ENCODE results near the gene EXD1. TPM values are rescaled to one million over a fixed set of nuclear protein-coding genes. Genes with fewer than 3 reads are reported as not detected.

The EXD1 gene
- total RNA-seq, 1 experiment from 2014 or later, result 0.26 TPM

DNA sequence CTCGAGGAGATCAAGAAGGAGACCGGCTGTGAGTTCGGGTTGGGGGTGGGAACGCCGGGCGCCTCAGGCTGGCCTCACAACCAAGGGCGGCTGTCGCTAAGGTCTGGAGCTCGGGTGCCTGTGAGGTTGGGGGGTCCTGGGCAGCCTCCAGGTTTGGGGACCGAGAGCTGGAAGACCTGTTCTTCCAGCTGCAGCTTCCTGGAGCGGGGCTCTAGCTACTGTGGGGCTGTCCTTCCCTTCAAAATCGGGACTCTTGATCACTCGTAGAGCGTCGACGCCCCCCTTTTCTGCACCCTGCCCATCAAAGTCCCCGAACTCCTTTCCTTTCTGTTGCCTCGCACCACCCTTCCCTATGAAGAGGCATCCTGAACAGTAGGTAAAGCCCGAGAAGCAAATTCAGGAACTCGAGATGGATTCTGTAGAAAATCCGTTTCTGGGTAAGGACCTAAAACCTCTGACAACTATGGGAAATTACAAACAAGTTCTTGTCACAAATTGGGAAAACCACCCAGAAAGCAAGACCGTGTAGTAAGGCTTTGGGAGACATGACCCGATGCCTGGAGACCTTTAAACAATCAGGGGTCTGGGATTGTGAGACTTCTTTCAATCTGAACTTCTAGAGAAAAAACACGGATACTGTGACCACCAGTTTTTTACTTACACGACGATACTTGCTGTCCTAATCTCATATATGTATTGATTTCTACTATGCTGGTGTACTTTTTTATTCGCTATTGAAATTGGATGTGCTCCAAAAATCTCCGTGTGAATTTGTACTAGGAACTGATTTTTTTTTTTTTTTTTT, 1.1 kb upstream of the EXD1 start:
- Mint-ChIP-seq H3K4me1 (peaks cover 12% of the 10 kb centered on the region), H3K4me3 (peak overlapping the region; percentile 86), H3K27ac (peak overlapping the region; percentile 85), H3K27me3 (ENCODE audit: low read depth) (peaks cover 22% of the 10 kb centered on the region), H3K36me3 (no peaks in the 10 kb centered on the region), H3K9me3 (no peaks in the 10 kb centered on the region)
- no peak for TF ChIP-seq GABPB1 (CRISPR knock-in tag; IDR thresholded peaks at IDR 0.05)
- TF ChIP-seq JUN (CRISPR knock-in tag; IDR thresholded peaks at IDR 0.05), result no peak
- TF ChIP-seq, protein P1, sequence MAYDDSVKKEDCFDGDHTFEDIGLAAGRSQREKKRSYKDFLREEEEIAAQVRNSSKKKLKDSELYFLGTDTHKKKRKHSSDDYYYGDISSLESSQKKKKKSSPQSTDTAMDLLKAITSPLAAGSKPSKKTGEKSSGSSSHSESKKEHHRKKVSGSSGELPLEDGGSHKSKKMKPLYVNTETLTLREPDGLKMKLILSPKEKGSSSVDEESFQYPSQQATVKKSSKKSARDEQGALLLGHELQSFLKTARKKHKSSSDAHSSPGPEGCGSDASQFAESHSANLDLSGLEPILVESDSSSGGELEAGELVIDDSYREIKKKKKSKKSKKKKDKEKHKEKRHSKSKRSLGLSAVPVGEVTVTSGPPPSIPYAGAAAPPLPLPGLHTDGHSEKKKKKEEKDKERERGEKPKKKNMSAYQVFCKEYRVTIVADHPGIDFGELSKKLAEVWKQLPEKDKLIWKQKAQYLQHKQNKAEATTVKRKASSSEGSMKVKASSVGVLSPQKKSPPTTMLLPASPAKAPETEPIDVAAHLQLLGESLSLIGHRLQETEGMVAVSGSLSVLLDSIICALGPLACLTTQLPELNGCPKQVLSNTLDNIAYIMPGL (CRISPR knock-in tag; IDR thresholded peaks at IDR 0.05), result peak; percentile 28; the same call in 1 of the 2 replicates
- TF ChIP-seq, protein P2, sequence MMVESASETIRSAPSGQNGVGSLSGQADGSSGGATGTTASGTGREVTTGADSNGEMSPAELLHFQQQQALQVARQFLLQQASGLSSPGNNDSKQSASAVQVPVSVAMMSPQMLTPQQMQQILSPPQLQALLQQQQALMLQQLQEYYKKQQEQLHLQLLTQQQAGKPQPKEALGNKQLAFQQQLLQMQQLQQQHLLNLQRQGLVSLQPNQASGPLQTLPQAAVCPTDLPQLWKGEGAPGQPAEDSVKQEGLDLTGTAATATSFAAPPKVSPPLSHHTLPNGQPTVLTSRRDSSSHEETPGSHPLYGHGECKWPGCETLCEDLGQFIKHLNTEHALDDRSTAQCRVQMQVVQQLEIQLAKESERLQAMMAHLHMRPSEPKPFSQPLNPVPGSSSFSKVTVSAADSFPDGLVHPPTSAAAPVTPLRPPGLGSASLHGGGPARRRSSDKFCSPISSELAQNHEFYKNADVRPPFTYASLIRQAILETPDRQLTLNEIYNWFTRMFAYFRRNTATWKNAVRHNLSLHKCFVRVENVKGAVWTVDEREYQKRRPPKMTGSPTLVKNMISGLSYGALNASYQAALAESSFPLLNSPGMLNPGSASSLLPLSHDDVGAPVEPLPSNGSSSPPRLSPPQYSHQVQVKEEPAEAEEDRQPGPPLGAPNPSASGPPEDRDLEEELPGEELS (CRISPR knock-in tag; IDR thresholded peaks at IDR 0.05), result 0 out of 2 replicates have a peak, but pooled peaks have one; percentile 2
- TF ChIP-seq, protein P3, sequence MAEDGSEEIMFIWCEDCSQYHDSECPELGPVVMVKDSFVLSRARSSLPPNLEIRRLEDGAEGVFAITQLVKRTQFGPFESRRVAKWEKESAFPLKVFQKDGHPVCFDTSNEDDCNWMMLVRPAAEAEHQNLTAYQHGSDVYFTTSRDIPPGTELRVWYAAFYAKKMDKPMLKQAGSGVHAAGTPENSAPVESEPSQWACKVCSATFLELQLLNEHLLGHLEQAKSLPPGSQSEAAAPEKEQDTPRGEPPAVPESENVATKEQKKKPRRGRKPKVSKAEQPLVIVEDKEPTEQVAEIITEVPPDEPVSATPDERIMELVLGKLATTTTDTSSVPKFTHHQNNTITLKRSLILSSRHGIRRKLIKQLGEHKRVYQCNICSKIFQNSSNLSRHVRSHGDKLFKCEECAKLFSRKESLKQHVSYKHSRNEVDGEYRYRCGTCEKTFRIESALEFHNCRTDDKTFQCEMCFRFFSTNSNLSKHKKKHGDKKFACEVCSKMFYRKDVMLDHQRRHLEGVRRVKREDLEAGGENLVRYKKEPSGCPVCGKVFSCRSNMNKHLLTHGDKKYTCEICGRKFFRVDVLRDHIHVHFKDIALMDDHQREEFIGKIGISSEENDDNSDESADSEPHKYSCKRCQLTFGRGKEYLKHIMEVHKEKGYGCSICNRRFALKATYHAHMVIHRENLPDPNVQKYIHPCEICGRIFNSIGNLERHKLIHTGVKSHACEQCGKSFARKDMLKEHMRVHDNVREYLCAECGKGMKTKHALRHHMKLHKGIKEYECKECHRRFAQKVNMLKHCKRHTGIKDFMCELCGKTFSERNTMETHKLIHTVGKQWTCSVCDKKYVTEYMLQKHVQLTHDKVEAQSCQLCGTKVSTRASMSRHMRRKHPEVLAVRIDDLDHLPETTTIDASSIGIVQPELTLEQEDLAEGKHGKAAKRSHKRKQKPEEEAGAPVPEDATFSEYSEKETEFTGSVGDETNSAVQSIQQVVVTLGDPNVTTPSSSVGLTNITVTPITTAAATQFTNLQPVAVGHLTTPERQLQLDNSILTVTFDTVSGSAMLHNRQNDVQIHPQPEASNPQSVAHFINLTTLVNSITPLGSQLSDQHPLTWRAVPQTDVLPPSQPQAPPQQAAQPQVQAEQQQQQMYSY (CRISPR knock-in tag; IDR thresholded peaks at IDR 0.05), result peak; percentile 66
- 0 out of 2 replicates have a peak, but pooled peaks have one; percentile 38 for TF ChIP-seq ELF4 (CRISPR knock-in tag; IDR thresholded peaks at IDR 0.05; ENCODE audit: low read depth)
- no peak for TF ChIP-seq RORB (CRISPR knock-in tag; IDR thresholded peaks at IDR 0.05)
- DNase-seq (ENCODE audit: low spot score) (no peak), ATAC-seq (peak; percentile 31)
- ChIA-PET CTCF (interaction anchor here (0.6 to 1.7 kb wide), 18 partner anchors 13 to 492 kb away, joined by 3 to 16 read pairs (median 4); partner anchors contain the start of genes CHAC1, DLL4, INO80 and NUSAP1), POLR2A (interaction anchor here (0.7 to 1.5 kb wide), 8 partner anchors 13 to 278 kb away, joined by 3 to 7 read pairs (median 4); partner anchors contain the start of genes CHAC1, INO80, NUSAP1 and OIP5)

DNA sequence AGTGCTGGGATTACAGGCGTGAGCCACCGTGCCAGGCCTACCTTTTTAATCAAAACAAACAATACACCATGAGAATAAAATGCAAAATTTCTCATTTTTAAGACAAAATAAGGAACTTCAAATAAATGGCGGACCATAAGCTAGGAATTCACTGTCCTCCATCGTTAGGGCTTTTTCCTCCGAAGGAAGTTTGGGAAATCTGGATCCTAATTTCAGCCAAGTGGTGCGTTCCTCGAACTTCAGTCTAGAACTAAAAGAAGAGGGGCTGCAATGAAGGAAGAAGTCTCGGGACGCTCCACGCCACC, 260 bp downstream of the EXD1 start:
- TF ChIP-seq, protein P1 (CRISPR knock-in tag; IDR thresholded peaks at IDR 0.05), result no peak
- TF ChIP-seq, protein P4, sequence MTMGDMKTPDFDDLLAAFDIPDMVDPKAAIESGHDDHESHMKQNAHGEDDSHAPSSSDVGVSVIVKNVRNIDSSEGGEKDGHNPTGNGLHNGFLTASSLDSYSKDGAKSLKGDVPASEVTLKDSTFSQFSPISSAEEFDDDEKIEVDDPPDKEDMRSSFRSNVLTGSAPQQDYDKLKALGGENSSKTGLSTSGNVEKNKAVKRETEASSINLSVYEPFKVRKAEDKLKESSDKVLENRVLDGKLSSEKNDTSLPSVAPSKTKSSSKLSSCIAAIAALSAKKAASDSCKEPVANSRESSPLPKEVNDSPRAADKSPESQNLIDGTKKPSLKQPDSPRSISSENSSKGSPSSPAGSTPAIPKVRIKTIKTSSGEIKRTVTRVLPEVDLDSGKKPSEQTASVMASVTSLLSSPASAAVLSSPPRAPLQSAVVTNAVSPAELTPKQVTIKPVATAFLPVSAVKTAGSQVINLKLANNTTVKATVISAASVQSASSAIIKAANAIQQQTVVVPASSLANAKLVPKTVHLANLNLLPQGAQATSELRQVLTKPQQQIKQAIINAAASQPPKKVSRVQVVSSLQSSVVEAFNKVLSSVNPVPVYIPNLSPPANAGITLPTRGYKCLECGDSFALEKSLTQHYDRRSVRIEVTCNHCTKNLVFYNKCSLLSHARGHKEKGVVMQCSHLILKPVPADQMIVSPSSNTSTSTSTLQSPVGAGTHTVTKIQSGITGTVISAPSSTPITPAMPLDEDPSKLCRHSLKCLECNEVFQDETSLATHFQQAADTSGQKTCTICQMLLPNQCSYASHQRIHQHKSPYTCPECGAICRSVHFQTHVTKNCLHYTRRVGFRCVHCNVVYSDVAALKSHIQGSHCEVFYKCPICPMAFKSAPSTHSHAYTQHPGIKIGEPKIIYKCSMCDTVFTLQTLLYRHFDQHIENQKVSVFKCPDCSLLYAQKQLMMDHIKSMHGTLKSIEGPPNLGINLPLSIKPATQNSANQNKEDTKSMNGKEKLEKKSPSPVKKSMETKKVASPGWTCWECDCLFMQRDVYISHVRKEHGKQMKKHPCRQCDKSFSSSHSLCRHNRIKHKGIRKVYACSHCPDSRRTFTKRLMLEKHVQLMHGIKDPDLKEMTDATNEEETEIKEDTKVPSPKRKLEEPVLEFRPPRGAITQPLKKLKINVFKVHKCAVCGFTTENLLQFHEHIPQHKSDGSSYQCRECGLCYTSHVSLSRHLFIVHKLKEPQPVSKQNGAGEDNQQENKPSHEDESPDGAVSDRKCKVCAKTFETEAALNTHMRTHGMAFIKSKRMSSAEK (CRISPR knock-in tag; IDR thresholded peaks at IDR 0.05; ENCODE audit: borderline replicate concordance), result no peak
- DNase-seq (ENCODE audit: low spot score), result no peak
- Mint-ChIP-seq H3K4me1 (peaks cover 7% of the 10 kb centered on the region), H3K4me3 (peak overlapping the region; percentile 86), H3K27me3 (ENCODE audit: low read depth) (peaks cover 22% of the 10 kb centered on the region), H3K27ac (no peak overlapping the region), H3K9me3 (no peaks in the 10 kb centered on the region), H3K36me3 (no peaks in the 10 kb centered on the region)
- no peak for ATAC-seq
- ChIA-PET CTCF (interaction anchor here (0.6 to 1.7 kb wide), 7 partner anchors 24 to 491 kb away, joined by 3 to 16 read pairs (median 6); partner anchors contain the start of genes CHAC1, NUSAP1 and OIP5), POLR2A (interaction anchor here (0.9 to 1.5 kb wide), 3 partner anchors 18 to 102 kb away, joined by 3 to 7 read pairs (median 4); partner anchors contain the start of genes NUSAP1 and OIP5)
